HG03097 (cell line): ENCODE measurements around the gene TOMM7.
"Not testable (repeated sequence)": the region's sequence is repeated elsewhere in the genome, so short reads cannot be mapped to it uniquely, and the experiment has no call there.

Experiments
- ATAC-seq: cut with Tn5 transposase; IDR thresholded peaks from one replicate; pipeline ENCODE4 v1.9.1; 2021; ENCODE audit not compliant: unreplicated experiment, low FRiP score

Gene TOMM7

GRCh38 chr7:22854158-22855048, 31.8 kb upstream of the TOMM7 start:
- peak; percentile 84 for ATAC-seq

- peak; percentile 11 for ATAC-seq
These were observed 31.1 kb upstream of the TOMM7 start for GRCh38 chr7:22853674-22854157.

GRCh38 chr7:22853138-22853537, 30.5 kb upstream of the TOMM7 start:
- no peak for ATAC-seq

GRCh38 chr7:22851145-22851544, 28.5 kb upstream of the TOMM7 start:
- no peak for ATAC-seq

- ATAC-seq: not testable (repeated sequence)
These were observed 27.7 kb upstream of the TOMM7 start for GRCh38 chr7:22850394-22850793.

- no peak for ATAC-seq
These were observed 27.0 kb upstream of the TOMM7 start for GRCh38 chr7:22849662-22850061.

- ATAC-seq: no peak
These were observed 26.5 kb upstream of the TOMM7 start for GRCh38 chr7:22849172-22849571.

- no peak for ATAC-seq
These were observed 24.3 kb upstream of the TOMM7 start for GRCh38 chr7:22846961-22847360.

- ATAC-seq: no peak
These were observed 22.7 kb upstream of the TOMM7 start for GRCh38 chr7:22845221-22845834.

- ATAC-seq: no peak
These were observed 21.1 kb upstream of the TOMM7 start for GRCh38 chr7:22843681-22844309.

- no peak for ATAC-seq
These were observed 20.3 kb upstream of the TOMM7 start for GRCh38 chr7:22842973-22843372.

- ATAC-seq: no peak
These were observed 19.8 kb upstream of the TOMM7 start for GRCh38 chr7:22842383-22842941.

- no peak for ATAC-seq
These were observed 19.3 kb upstream of the TOMM7 start for GRCh38 chr7:22841954-22842353.

GRCh38 chr7:22837308-22837707, 14.7 kb upstream of the TOMM7 start:
- ATAC-seq: no peak

- ATAC-seq: not testable (repeated sequence)
These were observed 13.9 kb upstream of the TOMM7 start for GRCh38 chr7:22836506-22836905.

GRCh38 chr7:22833957-22834356, 11.3 kb upstream of the TOMM7 start:
- no peak for ATAC-seq

- ATAC-seq: no peak
These were observed 10.6 kb upstream of the TOMM7 start for GRCh38 chr7:22833113-22833855.

GRCh38 chr7:22832401-22832800, 9.8 kb upstream of the TOMM7 start:
- ATAC-seq: no peak

GRCh38 chr7:22831602-22832305, 9.1 kb upstream of the TOMM7 start:
- ATAC-seq: no peak

GRCh38 chr7:22827563-22827962, 4.9 kb upstream of the TOMM7 start:
- ATAC-seq: no peak
